Thyroid gland (tissue), 4 donors: ENCODE results near the gene ADAMTS2. TPM values are rescaled to one million over a fixed set of nuclear protein-coding genes. Genes with fewer than 3 reads are reported as not detected.

ENCODE experiments used
- DNase-seq, 2 donors: peaks; one replicate each; pipeline ENCODE4 v3.0.0-alpha.2; 2019
- H3K27ac ChIP-seq, 3 donors: fragments of 200-600 bp; sonication (generic); 1 replicate in 2 of 3; 2 replicates in 1 of 3; pipeline ENCODE4 v1.5.1; 2016 to 2019; ENCODE audit warnings: mild to moderate bottlenecking in 1 of 3, moderate library complexity in 1 of 3
- H3K27me3 ChIP-seq: fragments of 200-600 bp; sonication (generic); one replicate; pipeline ENCODE4 v1.5.1; 2019
- H3K36me3 ChIP-seq, 2 donors: fragments of 200-600 bp; sonication (generic); one replicate each; pipeline ENCODE4 v1.5.1; 2016 to 2019
- H3K4me1 ChIP-seq, 2 donors: fragments of 200-600 bp; sonication (generic); one replicate each; pipeline ENCODE4 v1.5.1; 2017 to 2019
- H3K4me3 ChIP-seq, 3 donors: fragments of 200-600 bp; sonication (generic); replicated peaks in 1 of 3; 1 replicate in 2 of 3; 2 replicates in 1 of 3; pipeline ENCODE4 v1.5.1; 2016; ENCODE audit warnings: mild to moderate bottlenecking in 1 of 3
- H3K9me3 ChIP-seq: fragments of 200-600 bp; sonication (generic); one replicate; pipeline ENCODE4 v1.5.1; 2017
- POLR2A ChIP-seq, 2 donors: fragments of 450-650 bp; IDR thresholded peaks; one replicate each; pipeline ENCODE4 v1.6.1; 2017; ENCODE audit warnings: antibody characterized with exemption in 2 of 2, mild to moderate bottlenecking in 2 of 2, moderate library complexity in 1 of 2
- WGBS, 2 donors: methylation state at CpG; one replicate each; pipeline ENCODE4 v1.1.5; 2017; 5-methylcytosine and 5-hydroxymethylcytosine counted together
- intact Hi-C: fragments of 100-400 bp; cut with DNase I; formaldehyde crosslinking; loops from one replicate; pipeline ENCODE4 v1.15.1; 2023
- total RNA-seq, 4 donors: library from RNA; depleted of rRNA; stranded (reverse); fragments of >200 nt; gene quantifications; one replicate each; pipeline ENCODE4 v1.2.3, GENCODE V29; 2016
- TF ChIP-seq, protein P1 (sequence below), 6 experiments: fragments of 200-600 bp in 3 of 6; fragments of 450-650 bp in 3 of 6; sonication (generic) in 3 of 6; IDR thresholded peaks; one replicate each; pipeline ENCODE4 v1.5.1; 2016 to 2019; ENCODE audit warnings: antibody characterized with exemption in 6 of 6, mild to moderate bottlenecking in 2 of 6, inconsistent platforms in 1 of 6, moderate library complexity in 1 of 6

Gene ADAMTS2
- total RNA-seq, 4 donors from 2014 or later, result 3.5 to 16.2 (median 7.3) TPM

DNA sequence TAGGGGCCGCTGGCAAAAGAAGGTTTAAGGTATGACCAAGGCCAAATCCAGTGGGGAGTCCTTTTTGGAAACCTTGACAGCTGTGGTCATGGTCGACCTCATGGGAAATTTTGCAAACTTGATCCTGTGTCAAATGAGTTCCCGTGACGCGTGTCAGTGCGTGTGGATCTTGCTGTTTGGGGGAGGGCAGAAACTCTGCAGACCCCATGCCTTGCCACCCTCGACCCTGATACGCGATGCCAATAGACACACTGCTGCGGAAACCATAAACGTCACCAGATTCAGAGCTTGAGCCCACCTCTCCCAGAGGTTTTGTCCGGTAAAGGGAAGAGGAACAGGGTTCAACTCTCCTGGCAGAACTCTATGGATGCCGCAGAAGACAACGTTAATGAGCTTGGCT lies 104.7 kb downstream of the ADAMTS2 start:
- Histone ChIP-seq H3K27me3 (no peaks in the 10 kb centered on the region), H3K36me3 (no peaks in the 10 kb centered on the region), H3K27ac (no peak overlapping the region), H3K9me3 (no peaks in the 10 kb centered on the region), H3K4me1 (no peaks in the 10 kb centered on the region), H3K4me3 (no peak overlapping the region)
- 89 to 92% methylated on average over 14 of the region's 14 CpGs for WGBS, 2 donors
- intact Hi-C loops, result no loop called here
- TF ChIP-seq, protein P1, sequence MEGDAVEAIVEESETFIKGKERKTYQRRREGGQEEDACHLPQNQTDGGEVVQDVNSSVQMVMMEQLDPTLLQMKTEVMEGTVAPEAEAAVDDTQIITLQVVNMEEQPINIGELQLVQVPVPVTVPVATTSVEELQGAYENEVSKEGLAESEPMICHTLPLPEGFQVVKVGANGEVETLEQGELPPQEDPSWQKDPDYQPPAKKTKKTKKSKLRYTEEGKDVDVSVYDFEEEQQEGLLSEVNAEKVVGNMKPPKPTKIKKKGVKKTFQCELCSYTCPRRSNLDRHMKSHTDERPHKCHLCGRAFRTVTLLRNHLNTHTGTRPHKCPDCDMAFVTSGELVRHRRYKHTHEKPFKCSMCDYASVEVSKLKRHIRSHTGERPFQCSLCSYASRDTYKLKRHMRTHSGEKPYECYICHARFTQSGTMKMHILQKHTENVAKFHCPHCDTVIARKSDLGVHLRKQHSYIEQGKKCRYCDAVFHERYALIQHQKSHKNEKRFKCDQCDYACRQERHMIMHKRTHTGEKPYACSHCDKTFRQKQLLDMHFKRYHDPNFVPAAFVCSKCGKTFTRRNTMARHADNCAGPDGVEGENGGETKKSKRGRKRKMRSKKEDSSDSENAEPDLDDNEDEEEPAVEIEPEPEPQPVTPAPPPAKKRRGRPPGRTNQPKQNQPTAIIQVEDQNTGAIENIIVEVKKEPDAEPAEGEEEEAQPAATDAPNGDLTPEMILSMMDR (IDR thresholded peaks at IDR 0.05), result no peak
- no peak for TF ChIP-seq POLR2A (IDR thresholded peaks at IDR 0.05)
- no peak for DNase-seq

DNA sequence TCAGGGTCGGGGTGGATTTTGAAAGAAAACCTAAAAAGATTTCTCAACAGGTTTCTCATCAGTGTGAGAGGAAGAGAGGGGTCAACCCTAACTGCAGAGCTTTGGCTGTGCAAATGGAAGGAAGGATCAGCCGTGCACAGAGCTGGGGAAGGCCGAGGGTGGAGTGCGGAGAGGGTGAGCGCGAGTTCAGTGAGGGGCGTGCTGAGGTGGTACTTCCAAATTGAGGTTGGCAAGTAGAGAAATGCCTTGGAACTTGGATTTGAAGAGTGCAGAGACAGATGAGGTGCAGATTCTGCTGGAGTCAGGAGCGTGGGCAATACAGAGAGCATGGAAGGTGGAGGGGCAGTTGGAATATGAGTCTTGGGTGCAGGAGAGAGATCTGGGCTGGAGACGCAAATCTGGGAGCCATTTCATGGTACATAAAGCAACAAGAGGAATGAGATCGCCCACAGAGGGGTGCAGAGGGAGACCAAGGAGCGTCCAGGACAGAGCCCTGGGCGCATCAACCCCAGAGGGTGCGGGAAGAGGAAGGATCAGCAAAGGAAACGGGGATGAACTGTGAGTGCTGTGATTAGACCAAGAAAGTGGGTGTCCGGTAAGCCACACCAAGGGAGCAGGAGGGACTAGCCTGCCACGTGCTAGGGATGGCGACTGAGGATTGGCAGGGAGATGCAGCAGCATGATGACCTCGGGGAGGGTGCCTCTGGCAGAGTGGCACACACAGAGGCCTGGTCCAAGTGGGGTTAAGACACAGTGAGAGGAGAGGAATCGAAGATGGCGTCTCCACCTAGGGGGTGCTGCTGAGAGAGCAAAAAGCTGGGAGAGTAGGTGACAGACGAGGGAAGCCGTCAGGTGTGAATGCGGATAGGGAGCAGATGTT lies 105.8 kb downstream of the ADAMTS2 start:
- Histone ChIP-seq H3K27me3 (no peaks in the 10 kb centered on the region), H3K27ac (no peak overlapping the region), H3K36me3 (no peaks in the 10 kb centered on the region), H3K4me3 (no peak overlapping the region), H3K4me1 (no peaks in the 10 kb centered on the region), H3K9me3 (no peaks in the 10 kb centered on the region)
- DNase-seq, result no peak
- intact Hi-C loops, result no loop called here
- no peak for TF ChIP-seq POLR2A (IDR thresholded peaks at IDR 0.05)
- TF ChIP-seq, protein P1 (IDR thresholded peaks at IDR 0.05), result no peak
- WGBS, 2 donors, result 89 to 90% methylated on average over 23 of the region's 23 CpGs

DNA sequence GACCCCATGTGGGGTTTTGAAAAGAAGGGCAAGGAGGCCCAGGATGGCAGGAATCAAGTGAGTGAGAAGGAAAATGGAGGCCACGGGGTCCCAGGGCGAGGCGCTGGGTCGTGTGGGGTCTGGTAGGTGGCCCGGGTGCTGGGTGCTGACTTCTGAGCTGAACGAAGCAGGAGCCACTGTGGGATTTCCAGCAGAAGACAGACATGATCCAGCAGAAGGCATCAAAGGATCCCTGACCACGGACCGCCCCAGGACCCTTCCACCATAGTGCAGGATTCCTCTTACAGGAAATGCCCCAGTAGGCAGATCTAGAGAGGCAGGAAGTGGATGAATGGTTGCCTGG lies 106.7 kb downstream of the ADAMTS2 start:
- Histone ChIP-seq H3K9me3 (no peaks in the 10 kb centered on the region), H3K4me1 (no peaks in the 10 kb centered on the region), H3K4me3 (no peak overlapping the region), H3K36me3 (no peaks in the 10 kb centered on the region), H3K27me3 (no peaks in the 10 kb centered on the region), H3K27ac (no peak overlapping the region)
- no peak for DNase-seq
- TF ChIP-seq, protein P1 (IDR thresholded peaks at IDR 0.05), result no peak
- no peak for TF ChIP-seq POLR2A (IDR thresholded peaks at IDR 0.05)
- 90 to 93% methylated on average over 8 of the region's 8 CpGs for WGBS, 2 donors
- intact Hi-C loops, result no loop called here

DNA sequence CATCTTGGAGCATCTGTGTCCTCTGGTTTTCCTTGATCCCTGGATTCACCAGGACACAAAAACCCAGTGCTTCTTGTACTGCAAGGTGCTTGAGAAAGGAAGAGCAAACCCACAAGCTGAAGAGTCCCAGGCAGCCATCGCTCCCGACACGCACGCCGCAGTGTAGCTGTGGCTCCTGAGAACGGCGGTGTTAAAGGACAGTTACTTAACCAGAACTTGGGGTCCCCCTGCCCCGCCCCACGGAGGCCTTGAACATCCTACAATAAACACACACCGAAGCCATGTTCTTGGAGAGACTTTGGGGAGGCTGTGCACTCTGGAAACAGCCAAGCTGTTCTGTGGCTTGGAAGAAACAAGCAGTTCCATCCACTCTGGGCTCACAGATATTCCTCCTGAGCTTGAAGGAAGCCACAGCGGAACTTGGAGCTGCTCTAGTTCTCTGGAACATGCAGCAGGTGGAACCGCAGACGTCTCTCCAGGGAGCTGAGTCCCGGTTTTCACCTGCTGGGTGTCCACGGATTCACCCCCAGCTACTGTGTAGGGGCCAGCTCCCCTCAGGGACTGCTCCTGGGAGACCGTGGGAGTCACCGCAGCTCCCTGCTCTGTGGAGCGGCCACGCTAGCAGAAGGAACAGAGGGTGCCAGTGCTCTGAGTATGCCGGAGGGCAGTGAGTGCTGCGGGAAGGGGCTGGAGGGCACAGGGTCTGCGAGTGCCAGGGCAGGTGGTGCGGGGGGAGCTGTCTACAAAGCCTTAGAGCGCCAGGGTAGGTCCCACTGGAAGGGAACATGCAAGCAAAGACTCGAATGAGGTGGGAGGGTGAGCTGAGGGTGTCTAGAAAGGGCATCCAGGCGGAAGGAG lies 107.3 kb downstream of the ADAMTS2 start:
- Histone ChIP-seq H3K9me3 (no peaks in the 10 kb centered on the region), H3K27ac (no peak overlapping the region), H3K36me3 (no peaks in the 10 kb centered on the region), H3K27me3 (no peaks in the 10 kb centered on the region), H3K4me3 (no peak overlapping the region), H3K4me1 (no peaks in the 10 kb centered on the region)
- 90 to 92% methylated on average over 26 of the region's 26 CpGs for WGBS, 2 donors
- DNase-seq, result no peak
- TF ChIP-seq, protein P1 (IDR thresholded peaks at IDR 0.05), result no peak
- no peak for TF ChIP-seq POLR2A (IDR thresholded peaks at IDR 0.05)
- intact Hi-C loops, result no loop called here
